Measurements from ENCODE around the gene GPR75.

GRCh38 chr2:53854678-53855077 is 5.1 kb downstream of the GPR75 start:
- TF ChIP-seq CTCF (IDR thresholded peaks at IDR 0.05; ENCODE audit: control extremely low read depth in 1 of 3, insufficient read depth in 1 of 3, low read depth in 1 of 3, low read length in 3 of 3) (no peak), POLR2AphosphoS5 (IDR thresholded peaks at IDR 0.05; ENCODE audit: low read depth, low read length) (no peak), POLR2A (IDR thresholded peaks at IDR 0.05; ENCODE audit: control extremely low read depth in 1 of 2, low read depth in 2 of 2, low read length in 2 of 2) (no peak), HDAC2 (IDR thresholded peaks at IDR 0.05; ENCODE audit: borderline replicate concordance in 1 of 2, low read depth in 2 of 2, low read length in 2 of 2) (no peak)

All from H1 (cell line).